Measurements from ENCODE around the gene SNAI3. TPM values are rescaled to one million over a fixed set of nuclear protein-coding genes. Genes with fewer than 3 reads are reported as not detected.
A peak's percentile ranks its signal among the peaks of the same experiment; 100 is the strongest.

The SNAI3 gene
- total RNA-seq, 1 experiment from 2014 or later: 2.2 TPM

GRCh38 chr16:88706229-88706964 is 20.1 kb upstream of the SNAI3 start, which contains the start of the genes CTU2 and RNF166:
Gene CTU2, plus strand, starts transcription at chr16:88706503. Its CDS starts 28 bp downstream, at chr16:88706531.
Gene RNF166, minus strand, starts transcription at chr16:88706408. Its CDS starts 83 bp downstream, at chr16:88706325.
- Histone ChIP-seq H2AFZ (ENCODE audit: low read depth, low read length, poor library complexity, severe bottlenecking) (no peak within 1 kb of the TSS), H3K4me2 (ENCODE audit: low read length) (peak within 1 kb of the TSS; percentile 84), H3K36me3 (ENCODE audit: control insufficient read depth in 1 of 2, insufficient read depth in 2 of 2, low read length in 2 of 2) (0 out of 4 replicates have a peak, but pooled peaks cover 2 to 5% of the 10 kb centered on the region in 2 experiments), H4K20me1 (ENCODE audit: insufficient read depth) (no peaks in the 10 kb centered on the region), H3K79me2 (ENCODE audit: insufficient read depth, low read length) (peaks cover 54% of the 10 kb centered on the region), H3K4me1 (ENCODE audit: control insufficient read depth in 1 of 2, insufficient read depth in 2 of 2, low read length in 2 of 2) (peaks cover 17 to 19% of the 10 kb centered on the region in 2 experiments), H3K9ac (ENCODE audit: low read length) (peak within 1 kb of the TSS; percentile 76), H3K9me2 (ENCODE audit: insufficient read depth) (no peaks in the 10 kb centered on the region), H3K27ac (ENCODE audit: low read depth, low read length) (peak within 1 kb of the TSS; percentile 73), H3K27me3 (ENCODE audit: insufficient read depth, low read length) (no peaks in the 10 kb centered on the region), H3K9me3 (ENCODE audit: control insufficient read depth in 1 of 2, insufficient read depth in 1 of 2, low read depth in 1 of 2, low read length in 2 of 2) (no peaks in the 10 kb centered on the region), H3K4me3 (replicated peaks in 1 of 2; ENCODE audit: low read depth in 1 of 2, low read length in 2 of 2) (peak within 1 kb of the TSS; percentile 85 to 100)
- intact Hi-C loops (cut with micrococcal nuclease): no loop called here
- ChIA-PET RAD21 (ENCODE audit: low non-redundant PET in 1 of 2, low total read pairs in 2 of 2, uncharacterized antibody in 2 of 2, unreplicated experiment in 2 of 2) (no interaction called here), POLR2A (no interaction called here), CTCF (interaction anchor here (1.8 kb wide), 1 partner anchor 31 kb away, joined by 9 read pairs; no protein-coding TSS in a partner anchor)
- BruUV-seq (replicated peaks): no TSS peak
- DNase-seq (ENCODE audit: low read depth, low spot score) (peak; percentile 83), ATAC-seq (peak; percentile 84)
- no peak for TF ChIP-seq JUND (IDR thresholded peaks at IDR 0.05)
- TF ChIP-seq CEBPB (IDR thresholded peaks at IDR 0.05; ENCODE audit: low read depth): no peak
- TF ChIP-seq MAX (IDR thresholded peaks at IDR 0.05): peak; percentile 99
- peak; percentile 88 for TF ChIP-seq YY1 (IDR thresholded peaks at IDR 0.05; ENCODE audit: extremely low read depth, insufficient replicate concordance, low read depth, low read length)
- no peak for TF ChIP-seq EGR1 (IDR thresholded peaks at IDR 0.05; ENCODE audit: low read depth)
- no peak for TF ChIP-seq EZH2phosphoT487 (IDR thresholded peaks at IDR 0.05; ENCODE audit: borderline replicate concordance)
- peak; percentile 94 for TF ChIP-seq POLR2AphosphoS5 (IDR thresholded peaks at IDR 0.05; ENCODE audit: low read depth, low read length)
- TF ChIP-seq RAD21 (IDR thresholded peaks at IDR 0.05; ENCODE audit: low read depth): no peak
- peak; percentile 97; the same call in 1 of the 2 replicates for TF ChIP-seq ZFX (IDR thresholded peaks at IDR 0.05)
- TF ChIP-seq ZNF274 (IDR thresholded peaks at IDR 0.05; ENCODE audit: low read depth, low read length): no peak
- peak; percentile 99 for TF ChIP-seq SRF (IDR thresholded peaks at IDR 0.05; ENCODE audit: low read depth)
- TF ChIP-seq SP1 (IDR thresholded peaks at IDR 0.05; ENCODE audit: low read depth): no peak; the same call in 1 of the 2 replicates
- TF ChIP-seq SIN3A (IDR thresholded peaks at IDR 0.05; ENCODE audit: low read depth): peak; percentile 100
- peak; percentile 60 for TF ChIP-seq TCF7L2 (IDR thresholded peaks at IDR 0.05; ENCODE audit: borderline replicate concordance, extremely low read depth, insufficient read depth, insufficient read length)
- no peak for TF ChIP-seq FOSL1 (IDR thresholded peaks at IDR 0.05; ENCODE audit: low read depth)
- TF ChIP-seq CTCF (IDR thresholded peaks at IDR 0.05 in 2 of 3, conservative IDR thresholded peaks at IDR 0.05 in 1 of 3; ENCODE audit: borderline replicate concordance in 1 of 3, insufficient read depth in 1 of 3, low read depth in 2 of 3, low read length in 2 of 3): no peak
- TF ChIP-seq REST (IDR thresholded peaks at IDR 0.05; ENCODE audit: low read depth): no peak
- no peak for TF ChIP-seq ATF3 (IDR thresholded peaks at IDR 0.05)
- TF ChIP-seq CBX3 (IDR thresholded peaks at IDR 0.05; ENCODE audit: low read depth): no peak
- no peak for TF ChIP-seq EZH2 (IDR thresholded peaks at IDR 0.05)
